Nucleus accumbens (tissue), 56 donors: ENCODE data around the gene EFS.

Source experiments
- DNase-seq, 56 donors: peaks; one replicate each; lab custom pipeline; 2025; lab: John Stamatoyannopoulos, UW

The EFS gene

GRCh38 chr14:23308721-23309445 is 56.1 kb downstream of the EFS start:
- no peak for DNase-seq

DNA sequence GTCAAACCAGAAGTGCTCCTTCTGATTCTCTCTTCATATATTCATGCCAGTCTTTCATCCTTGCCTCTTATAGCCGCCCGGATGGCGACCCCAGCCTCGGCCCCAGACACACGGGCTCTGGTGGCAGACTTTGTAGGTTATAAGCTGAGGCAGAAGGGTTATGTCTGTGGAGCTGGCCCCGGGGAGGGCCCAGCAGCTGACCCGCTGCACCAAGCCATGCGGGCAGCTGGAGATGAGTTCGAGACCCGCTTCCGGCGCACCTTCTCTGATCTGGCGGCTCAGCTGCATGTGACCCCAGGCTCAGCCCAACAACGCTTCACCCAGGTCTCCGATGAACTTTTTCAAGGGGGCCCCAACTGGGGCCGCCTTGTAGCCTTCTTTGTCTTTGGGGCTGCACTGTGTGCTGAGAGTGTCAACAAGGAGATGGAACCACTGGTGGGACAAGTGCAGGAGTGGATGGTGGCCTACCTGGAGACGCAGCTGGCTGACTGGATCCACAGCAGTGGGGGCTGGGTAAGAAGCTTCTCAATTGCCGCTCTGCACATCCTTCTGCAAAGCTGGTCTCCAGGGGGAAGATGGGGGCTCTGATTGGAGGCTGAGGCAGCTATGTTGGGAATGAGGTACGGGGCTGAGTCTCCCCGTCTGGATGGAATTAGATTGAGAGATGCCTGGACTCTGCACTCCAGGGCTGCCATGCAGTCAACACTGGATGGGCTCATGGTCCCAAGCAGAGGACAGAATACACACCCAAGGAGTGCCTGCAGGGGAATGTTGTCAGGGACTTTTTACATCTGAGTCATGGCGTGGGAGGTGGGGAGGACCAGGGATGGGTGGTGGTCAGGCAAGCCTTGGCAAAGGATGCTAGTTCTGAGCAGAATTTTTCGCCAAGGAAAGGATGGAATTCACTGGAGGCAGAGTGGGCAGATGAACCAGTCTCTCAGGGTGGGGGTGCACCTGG is 57.0 kb downstream of the EFS start:
- no peak for DNase-seq

DNA sequence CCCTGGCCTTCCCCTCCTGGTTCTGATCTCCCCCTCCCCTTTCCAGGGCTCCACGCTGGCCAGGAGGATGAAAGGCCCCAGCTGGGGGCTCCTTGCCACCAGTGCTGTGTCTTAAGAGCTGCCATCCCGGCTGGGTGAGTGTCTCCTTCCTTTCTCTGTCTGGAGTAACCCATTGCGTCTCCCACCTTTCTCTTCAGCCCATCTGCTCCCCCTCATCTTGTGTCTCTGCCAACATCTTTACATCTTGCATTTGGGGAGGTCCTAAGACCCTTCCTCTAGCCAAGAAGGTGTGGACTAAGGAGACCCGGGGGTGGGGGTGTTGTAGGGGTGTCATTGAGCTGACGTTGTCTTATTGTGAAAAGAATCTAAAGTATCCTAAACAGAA is 57.8 kb downstream of the EFS start:
- DNase-seq = no peak

DNA sequence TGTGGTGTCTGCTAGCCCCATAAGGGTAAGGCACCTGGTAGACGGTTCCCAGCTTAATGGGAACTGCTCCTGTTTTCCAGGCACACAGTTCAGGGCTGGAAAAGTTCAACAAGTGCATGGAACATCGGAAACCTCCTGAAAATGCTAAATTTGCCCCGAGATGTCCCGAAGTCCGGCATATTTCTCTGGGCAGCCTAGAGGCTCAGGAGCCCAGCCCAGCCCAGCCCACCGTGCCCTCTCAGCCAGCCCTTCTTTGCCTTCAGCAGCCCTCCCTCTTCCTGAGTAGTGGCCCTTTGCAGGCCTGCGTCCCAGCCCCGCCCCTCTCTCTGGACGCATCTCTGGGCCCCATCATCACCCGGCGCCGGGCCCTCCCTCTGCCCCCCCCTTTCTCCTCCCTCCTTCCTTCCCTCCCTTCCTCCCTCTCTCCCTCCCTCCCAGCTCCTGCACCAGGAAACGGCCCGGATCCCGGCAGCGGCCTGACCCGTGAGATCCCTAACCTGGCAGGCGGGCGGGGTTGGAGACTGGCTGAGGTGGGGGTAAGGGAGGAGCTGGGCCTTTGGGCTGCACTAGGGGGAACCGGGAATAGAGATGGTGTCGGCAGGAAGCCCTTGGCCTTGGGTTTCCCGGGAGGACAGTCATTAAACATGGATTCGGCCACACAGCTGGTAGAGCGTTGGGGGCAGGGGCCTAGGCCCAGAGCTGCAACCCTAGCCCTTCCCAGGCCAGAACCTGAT is 58.4 kb downstream of the EFS start, which contains the start of gene BCL2L2:
Gene BCL2L2 (plus strand): TSS at position 422 of the 734 bp plus-strand sequence. CDS start 935 bp downstream, outside the sequence.
- peak in 55 of 56 donors; percentile 53 to 93 (median 87) for DNase-seq
